ENCODE results near the gene KRT35. TPM values are rescaled to one million over a fixed set of nuclear protein-coding genes. Genes with fewer than 3 reads are reported as not detected.

KRT35 gene
- total and polyA plus RNA-seq, 4 donors = not detected

DNA sequence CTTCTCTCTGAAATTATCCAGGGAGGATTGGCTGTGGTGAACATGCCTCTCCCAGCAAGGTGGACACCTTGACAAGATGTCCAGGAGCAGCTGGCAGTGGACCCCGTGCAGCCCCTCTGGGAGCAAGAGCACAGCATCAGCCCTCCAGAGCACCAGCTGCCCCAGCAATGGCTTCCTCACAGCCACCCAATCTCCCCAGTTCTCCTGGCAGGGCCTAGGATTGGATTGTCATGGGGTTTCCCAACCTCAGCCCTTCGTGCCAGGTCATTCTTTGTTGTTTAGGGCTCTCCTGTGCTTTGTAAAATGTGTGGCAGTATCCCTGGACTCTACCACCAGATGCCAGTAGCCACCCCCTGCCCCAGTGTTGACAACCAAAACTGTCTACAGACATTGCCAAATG is 10.5 kb upstream of the KRT35 start:
- no peak for DNase-seq (ENCODE audit: low read depth in 4 of 6, low spot score in 6 of 6)
- Histone ChIP-seq H3K4me1 (ENCODE audit: control insufficient read depth, insufficient read depth, low read length) (peaks cover 9% of the 10 kb centered on the region), H3K27me3 (ENCODE audit: control insufficient read depth, insufficient read depth, low read length) (no peaks in the 10 kb centered on the region), H3K4me3 (ENCODE audit: low read depth, low read length) (no peak overlapping the region), H3K36me3 (ENCODE audit: control insufficient read depth, insufficient read depth, low read length) (no peaks in the 10 kb centered on the region), H3K27ac (ENCODE audit: low read depth, low read length) (no peak overlapping the region), H3K9me3 (ENCODE audit: control insufficient read depth, insufficient read depth, low read length) (no peaks in the 10 kb centered on the region)
- WGBS (ENCODE audit: insufficient coverage) = 100% methylated on average over 1 of the region's 2 CpGs

DNA sequence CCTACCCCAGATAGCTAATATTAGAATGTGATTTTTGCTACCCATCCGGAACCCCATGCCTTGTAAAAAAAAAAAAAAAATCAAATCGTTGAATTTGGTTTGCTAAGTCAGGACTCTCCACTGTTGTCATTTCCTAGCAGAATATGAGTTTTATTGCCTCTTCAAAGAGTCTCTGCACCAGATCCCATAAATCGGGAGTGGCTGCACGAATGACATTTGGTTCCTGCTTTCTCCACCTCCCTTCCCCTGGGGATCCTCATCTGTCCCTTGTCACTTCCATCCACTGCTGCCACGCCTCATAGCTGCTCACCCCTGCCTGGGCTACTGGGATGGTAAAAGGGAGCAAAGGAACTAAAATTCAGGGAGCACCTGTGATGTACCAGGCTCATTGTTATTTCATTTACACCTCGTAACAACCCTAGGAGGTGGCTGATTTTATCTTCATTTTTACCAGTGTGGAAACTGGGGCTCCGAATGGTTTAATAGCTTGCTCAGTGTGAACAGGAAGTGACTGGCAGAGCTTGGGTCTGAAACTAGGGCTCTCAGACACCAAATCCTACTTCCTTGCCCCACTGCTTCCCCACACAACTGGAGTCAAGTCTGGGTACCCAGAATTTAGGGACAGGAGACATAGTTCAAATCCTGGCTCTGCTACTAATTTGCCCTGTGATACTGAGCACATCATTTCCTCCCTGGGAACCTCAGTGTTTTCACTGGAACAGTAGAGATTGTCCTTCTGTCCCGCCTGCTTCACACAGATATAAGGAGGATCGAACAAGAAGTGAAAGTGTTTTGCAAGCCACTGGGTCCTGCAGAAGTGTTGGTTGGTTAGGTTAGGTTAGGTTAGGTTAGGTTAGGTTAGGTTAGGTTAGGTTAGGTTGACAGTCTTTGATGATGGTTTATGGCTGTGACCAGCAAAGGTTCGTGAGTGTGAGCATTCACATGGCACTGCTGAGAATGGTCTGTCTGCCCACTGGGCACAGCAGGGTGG is 9.3 kb upstream of the KRT35 start:
- Histone ChIP-seq H3K27me3 (ENCODE audit: control insufficient read depth, insufficient read depth, low read length) (no peaks in the 10 kb centered on the region), H3K36me3 (ENCODE audit: control insufficient read depth, insufficient read depth, low read length) (no peaks in the 10 kb centered on the region), H3K27ac (ENCODE audit: low read depth, low read length) (no peak overlapping the region), H3K9me3 (ENCODE audit: control insufficient read depth, insufficient read depth, low read length) (no peaks in the 10 kb centered on the region), H3K4me3 (ENCODE audit: low read depth, low read length) (no peak overlapping the region), H3K4me1 (ENCODE audit: control insufficient read depth, insufficient read depth, low read length) (peaks cover 8% of the 10 kb centered on the region)
- DNase-seq (ENCODE audit: low read depth in 4 of 6, low spot score in 6 of 6) = no peak
- WGBS (ENCODE audit: insufficient coverage) = 93% methylated on average over 4 of the region's 10 CpGs

DNA sequence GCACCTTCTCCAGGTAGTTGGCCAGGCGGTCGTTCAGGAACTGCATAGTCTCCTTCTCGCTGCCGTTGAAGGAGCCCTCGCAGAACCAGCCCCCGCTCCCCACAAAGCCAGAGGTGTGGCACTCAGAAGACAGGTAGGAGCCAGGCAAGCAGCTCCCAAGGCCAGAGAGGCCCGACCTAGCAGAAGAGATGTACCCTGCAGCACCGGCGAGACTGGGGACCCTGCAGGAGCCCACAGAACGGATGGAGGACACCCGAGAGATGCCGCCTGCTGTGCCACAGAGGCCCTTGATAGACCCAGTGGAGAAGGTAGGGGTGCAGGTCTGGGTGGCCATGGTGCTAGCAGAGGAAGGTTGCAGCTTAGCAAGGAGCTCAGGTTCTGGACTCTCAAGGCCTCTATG is 8.6 kb upstream of the KRT35 start, which contains the start of gene KRT36:
Gene KRT36 (minus strand): TSS at position 380 of the 400 bp plus-strand sequence. CDS start 46 bp downstream, at position 334.
- WGBS (ENCODE audit: insufficient coverage) = 93% methylated on average over 12 of the region's 12 CpGs
- no peak within 1 kb of the TSS for H3K4me3 ChIP-seq (ENCODE audit: low read depth, low read length)

DNA sequence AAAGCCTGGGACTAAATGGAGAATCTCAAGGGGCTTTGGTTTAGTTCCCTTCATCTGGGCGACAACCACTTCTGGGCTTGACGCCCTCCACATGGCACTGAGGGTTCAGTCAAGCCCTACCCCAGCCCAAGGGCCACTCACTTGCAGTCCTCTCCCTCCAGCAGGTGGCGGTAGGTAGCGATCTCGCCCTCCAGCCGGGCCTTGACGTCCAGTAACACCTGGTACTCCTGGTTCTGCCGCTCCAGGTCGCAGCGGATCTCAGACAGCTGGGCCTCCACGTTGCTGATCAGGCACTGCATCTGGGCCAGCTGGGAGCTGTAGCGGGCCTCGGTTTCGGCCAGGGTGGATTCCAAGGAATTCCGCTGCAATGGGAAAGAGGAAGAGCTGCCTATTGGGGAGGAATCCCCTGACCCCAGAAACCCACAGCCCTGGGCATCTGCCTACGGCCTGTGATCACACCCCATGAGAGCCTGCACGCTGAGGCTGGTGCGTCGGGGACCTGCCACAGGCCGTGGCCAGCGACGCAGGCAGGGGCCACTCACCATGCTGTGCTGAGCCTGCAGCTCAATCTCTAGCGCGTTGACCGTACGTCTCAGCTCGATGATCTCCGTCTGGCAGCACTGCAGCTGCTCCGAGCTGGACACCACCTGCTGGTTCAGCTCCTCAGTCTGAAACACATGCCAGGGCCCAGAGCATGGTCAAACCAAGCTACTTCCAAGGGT is 6.0 kb upstream of the KRT35 start:
- no peaks in the 10 kb centered on the region for H3K27me3 ChIP-seq (ENCODE audit: control insufficient read depth, insufficient read depth, low read length)
- H3K4me3 ChIP-seq (ENCODE audit: low read depth, low read length) = no peak overlapping the region
- no peak overlapping the region for H3K27ac ChIP-seq (ENCODE audit: low read depth, low read length)
- no peaks in the 10 kb centered on the region for H3K4me1 ChIP-seq (ENCODE audit: control insufficient read depth, insufficient read depth, low read length)
- H3K9me3 ChIP-seq (ENCODE audit: control insufficient read depth, insufficient read depth, low read length) = no peaks in the 10 kb centered on the region
- whole genome bisulfite sequencing (ENCODE audit: insufficient coverage) = 59% methylated on average over 28 of the region's 29 CpGs
- no peak for DNase-seq (ENCODE audit: low read depth in 4 of 6, low spot score in 6 of 6)
- no peaks in the 10 kb centered on the region for H3K36me3 ChIP-seq (ENCODE audit: control insufficient read depth, insufficient read depth, low read length)

More for the DNA sequence above, 8.6 kb upstream of the KRT35 start, which contains the start of gene KRT36:
- no peak within 1 kb of the TSS for H3K27ac ChIP-seq (ENCODE audit: low read depth, low read length)
- no peaks in the 10 kb centered on the region for H3K9me3 ChIP-seq (ENCODE audit: control insufficient read depth, insufficient read depth, low read length)
- no peak for DNase-seq (ENCODE audit: low read depth in 4 of 6, low spot score in 6 of 6)
- no peaks in the 10 kb centered on the region for H3K27me3 ChIP-seq (ENCODE audit: control insufficient read depth, insufficient read depth, low read length)
- no peaks in the 10 kb centered on the region for H3K36me3 ChIP-seq (ENCODE audit: control insufficient read depth, insufficient read depth, low read length)
- H3K4me1 ChIP-seq (ENCODE audit: control insufficient read depth, insufficient read depth, low read length) = peaks cover 8% of the 10 kb centered on the region

DNA sequence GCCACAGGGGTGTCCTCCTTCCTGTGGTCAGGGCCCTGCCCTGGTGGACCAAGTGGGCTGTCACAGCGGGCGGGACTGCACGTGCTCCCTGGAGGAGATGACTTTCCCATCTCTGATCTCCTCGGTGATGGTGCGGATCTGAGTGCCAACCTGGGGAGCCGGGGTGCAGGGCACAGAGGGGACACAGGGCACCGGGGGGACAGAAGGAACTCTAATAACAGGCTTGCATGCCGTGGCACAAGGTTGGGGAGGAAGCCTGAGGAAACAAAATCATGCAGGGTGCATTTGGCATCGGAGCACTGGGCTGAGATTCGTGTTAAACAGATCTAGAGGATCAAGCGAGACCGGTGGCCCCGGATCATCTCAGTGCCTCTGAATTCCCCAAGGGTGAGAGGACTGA is 5.4 kb upstream of the KRT35 start:
- H3K27ac ChIP-seq (ENCODE audit: low read depth, low read length) = no peak overlapping the region
- no peaks in the 10 kb centered on the region for H3K9me3 ChIP-seq (ENCODE audit: control insufficient read depth, insufficient read depth, low read length)
- H3K4me1 ChIP-seq (ENCODE audit: control insufficient read depth, insufficient read depth, low read length) = no peaks in the 10 kb centered on the region
- no peaks in the 10 kb centered on the region for H3K36me3 ChIP-seq (ENCODE audit: control insufficient read depth, insufficient read depth, low read length)
- no peak overlapping the region for H3K4me3 ChIP-seq (ENCODE audit: low read depth, low read length)
- 98% methylated on average over 11 of the region's 13 CpGs for WGBS (ENCODE audit: insufficient coverage)
- no peak for DNase-seq (ENCODE audit: low read depth in 4 of 6, low spot score in 6 of 6)
- H3K27me3 ChIP-seq (ENCODE audit: control insufficient read depth, insufficient read depth, low read length) = no peaks in the 10 kb centered on the region

DNA sequence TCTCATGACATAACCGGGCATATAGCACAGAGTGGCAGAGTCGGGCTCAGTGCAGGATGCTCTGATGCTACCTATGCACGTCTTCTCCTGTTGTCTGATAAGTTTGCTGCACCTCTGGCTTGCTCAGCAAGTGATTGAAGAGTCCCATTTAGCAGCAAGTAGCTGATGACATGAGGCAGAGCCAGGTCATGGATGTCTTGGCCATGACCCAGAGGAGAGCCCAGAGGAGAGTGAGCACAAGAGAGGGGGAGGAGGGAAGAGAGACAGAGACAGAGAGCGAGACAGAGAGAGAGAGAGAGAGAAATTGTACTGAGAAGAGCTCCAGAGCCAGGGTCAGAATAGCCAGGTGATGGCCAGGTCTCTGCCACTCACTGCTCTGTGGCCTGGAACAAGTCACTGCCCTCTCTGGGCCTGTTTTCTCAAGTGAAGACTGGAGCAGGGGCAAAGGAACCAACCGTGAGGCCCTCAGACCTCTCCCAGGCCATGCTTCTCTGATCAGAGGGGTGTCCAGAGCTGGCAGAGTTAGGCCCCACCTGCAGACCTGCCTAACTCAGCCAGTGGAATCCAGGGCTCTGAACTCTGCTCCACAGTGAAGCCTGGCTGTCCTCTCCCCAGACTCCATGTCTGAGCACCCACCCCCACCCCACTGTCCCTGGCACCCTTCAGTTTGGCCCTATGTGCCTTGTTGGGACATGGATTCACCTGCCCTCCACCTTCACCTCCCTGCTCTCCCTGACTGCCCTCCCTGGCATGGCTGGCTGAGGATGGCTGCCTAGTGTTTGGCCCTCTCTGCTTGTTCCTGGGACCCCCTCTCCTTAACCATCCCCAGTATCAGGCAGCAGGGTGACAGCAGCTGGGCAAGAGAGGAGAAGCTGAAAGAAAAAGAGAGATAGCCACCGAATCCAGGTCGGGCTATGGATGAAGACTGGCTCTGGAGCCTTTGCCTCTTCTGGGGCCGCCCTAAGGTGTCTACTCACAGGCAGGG is 4.3 kb upstream of the KRT35 start:
- no peak for DNase-seq (ENCODE audit: low read depth in 4 of 6, low spot score in 6 of 6)
- WGBS (ENCODE audit: insufficient coverage) = 86% methylated on average over 8 of the region's 8 CpGs
- H3K9me3 ChIP-seq (ENCODE audit: control insufficient read depth, insufficient read depth, low read length) = no peaks in the 10 kb centered on the region
- no peak overlapping the region for H3K27ac ChIP-seq (ENCODE audit: low read depth, low read length)
- no peaks in the 10 kb centered on the region for H3K36me3 ChIP-seq (ENCODE audit: control insufficient read depth, insufficient read depth, low read length)
- H3K27me3 ChIP-seq (ENCODE audit: control insufficient read depth, insufficient read depth, low read length) = no peaks in the 10 kb centered on the region
- H3K4me1 ChIP-seq (ENCODE audit: control insufficient read depth, insufficient read depth, low read length) = no peaks in the 10 kb centered on the region
- H3K4me3 ChIP-seq (ENCODE audit: low read depth, low read length) = no peak overlapping the region

DNA sequence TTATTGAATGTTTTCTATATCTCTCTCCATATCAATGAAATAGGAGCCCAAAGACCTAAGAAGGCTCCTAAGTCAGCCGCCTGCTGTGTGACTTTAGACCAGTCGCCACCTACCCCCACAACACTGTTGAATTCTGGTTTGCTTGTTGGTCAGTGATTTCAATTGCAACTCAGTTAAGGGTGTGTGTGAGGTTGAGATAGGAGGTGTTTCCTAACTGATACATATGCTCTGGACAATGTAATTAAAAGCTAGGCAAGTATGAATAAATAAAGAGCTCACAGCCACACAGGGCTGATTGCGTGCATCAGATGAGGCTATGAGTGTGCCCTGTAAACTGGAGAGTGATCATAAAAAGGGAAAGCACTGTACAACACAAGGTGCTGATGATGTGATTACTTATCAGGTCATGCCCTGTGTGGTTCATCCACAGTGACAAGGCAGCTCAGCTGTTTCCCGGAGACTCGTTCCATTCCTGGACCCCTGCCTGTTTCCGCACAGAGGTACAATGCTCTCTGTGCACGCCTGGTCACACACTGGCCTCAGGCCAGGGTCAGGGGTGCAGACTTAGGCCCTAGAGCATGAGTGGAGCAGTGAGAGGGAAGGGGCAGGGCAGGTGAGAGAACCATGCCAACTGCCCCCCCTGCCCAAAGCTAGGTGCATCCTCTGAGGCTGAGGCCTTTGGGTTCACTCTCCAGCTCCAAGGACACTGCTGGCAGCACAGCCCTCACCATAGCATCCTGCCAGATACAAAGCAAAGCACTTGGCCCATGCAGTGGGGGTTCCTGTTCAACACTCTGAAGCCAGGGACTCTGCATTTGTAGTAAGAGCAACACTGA is 3.3 kb upstream of the KRT35 start:
- H3K4me3 ChIP-seq (ENCODE audit: low read depth, low read length) = no peak overlapping the region
- no peak overlapping the region for H3K27ac ChIP-seq (ENCODE audit: low read depth, low read length)
- H3K4me1 ChIP-seq (ENCODE audit: control insufficient read depth, insufficient read depth, low read length) = no peaks in the 10 kb centered on the region
- H3K9me3 ChIP-seq (ENCODE audit: control insufficient read depth, insufficient read depth, low read length) = no peaks in the 10 kb centered on the region
- DNase-seq (ENCODE audit: low read depth in 4 of 6, low spot score in 6 of 6) = no peak
- H3K36me3 ChIP-seq (ENCODE audit: control insufficient read depth, insufficient read depth, low read length) = no peaks in the 10 kb centered on the region
- 59% methylated on average over 5 of the region's 7 CpGs for WGBS (ENCODE audit: insufficient coverage)
- H3K27me3 ChIP-seq (ENCODE audit: control insufficient read depth, insufficient read depth, low read length) = no peaks in the 10 kb centered on the region

DNA sequence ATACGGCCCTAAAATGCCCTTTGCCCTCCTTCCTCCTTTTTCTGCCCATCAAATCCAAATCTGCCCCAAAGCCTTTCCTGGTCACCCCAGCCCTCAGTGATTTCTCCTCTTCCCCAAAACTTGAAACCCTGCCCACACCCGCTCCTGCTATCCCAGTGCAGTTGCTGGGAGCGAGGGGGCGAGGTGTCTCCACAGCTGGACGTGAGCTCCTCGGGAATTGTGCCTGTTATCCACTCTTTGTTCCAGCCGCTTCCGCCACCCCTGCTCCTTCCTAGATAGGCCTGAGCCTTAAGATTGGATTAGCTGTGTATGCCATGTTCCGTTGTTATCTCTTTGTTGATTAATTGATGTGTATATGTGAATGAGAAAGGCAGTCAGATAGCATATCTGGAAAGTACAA is 2.6 kb upstream of the KRT35 start:
- H3K4me3 ChIP-seq (ENCODE audit: low read depth, low read length) = no peak overlapping the region

More for the DNA sequence above, 2.6 kb upstream of the KRT35 start:
- 71% methylated on average over 6 of the region's 9 CpGs for WGBS (ENCODE audit: insufficient coverage)
- no peaks in the 10 kb centered on the region for H3K27me3 ChIP-seq (ENCODE audit: control insufficient read depth, insufficient read depth, low read length)
- no peak for DNase-seq (ENCODE audit: low read depth in 4 of 6, low spot score in 6 of 6)
- H3K27ac ChIP-seq (ENCODE audit: low read depth, low read length) = no peak overlapping the region
- no peaks in the 10 kb centered on the region for H3K36me3 ChIP-seq (ENCODE audit: control insufficient read depth, insufficient read depth, low read length)
- H3K9me3 ChIP-seq (ENCODE audit: control insufficient read depth, insufficient read depth, low read length) = no peaks in the 10 kb centered on the region
- H3K4me1 ChIP-seq (ENCODE audit: control insufficient read depth, insufficient read depth, low read length) = no peaks in the 10 kb centered on the region

Data from spinal cord (tissue), 10 donors.